CD4-positive, alpha-beta T cell treated with Interleukin-17A for 4 hours (primary cell): ENCODE data around the gene TSHB.

Source experiments
- DNase-seq: peaks from one replicate; pipeline ENCODE4 v3.0.0-alpha.2; 2020; ENCODE audit warnings: mixed read lengths

TSHB gene

DNA sequence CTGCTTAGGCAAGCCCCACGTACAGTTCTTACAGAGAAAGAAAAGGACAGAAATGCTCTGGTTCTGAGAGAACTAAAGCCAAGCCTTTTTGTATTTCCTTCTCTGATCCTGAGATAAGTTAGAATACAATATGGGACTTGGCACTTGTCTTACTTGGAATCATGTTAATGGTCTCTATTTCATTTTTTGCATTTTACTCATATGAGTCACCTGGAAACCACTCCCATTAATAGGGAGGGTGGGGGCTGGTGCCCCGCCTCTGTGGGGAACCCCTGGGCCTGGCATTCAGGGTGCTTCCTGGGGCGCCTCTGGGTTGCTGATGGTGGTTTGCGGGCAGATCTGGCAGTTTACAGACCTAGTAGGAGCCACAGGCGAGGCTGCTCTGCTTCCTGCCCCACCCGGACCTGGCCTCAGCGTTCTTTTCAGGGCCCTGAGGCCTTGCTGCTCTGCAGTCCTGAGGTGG, 32.9 kb downstream of the TSHB start:
- DNase-seq = peak; percentile 95

DNA sequence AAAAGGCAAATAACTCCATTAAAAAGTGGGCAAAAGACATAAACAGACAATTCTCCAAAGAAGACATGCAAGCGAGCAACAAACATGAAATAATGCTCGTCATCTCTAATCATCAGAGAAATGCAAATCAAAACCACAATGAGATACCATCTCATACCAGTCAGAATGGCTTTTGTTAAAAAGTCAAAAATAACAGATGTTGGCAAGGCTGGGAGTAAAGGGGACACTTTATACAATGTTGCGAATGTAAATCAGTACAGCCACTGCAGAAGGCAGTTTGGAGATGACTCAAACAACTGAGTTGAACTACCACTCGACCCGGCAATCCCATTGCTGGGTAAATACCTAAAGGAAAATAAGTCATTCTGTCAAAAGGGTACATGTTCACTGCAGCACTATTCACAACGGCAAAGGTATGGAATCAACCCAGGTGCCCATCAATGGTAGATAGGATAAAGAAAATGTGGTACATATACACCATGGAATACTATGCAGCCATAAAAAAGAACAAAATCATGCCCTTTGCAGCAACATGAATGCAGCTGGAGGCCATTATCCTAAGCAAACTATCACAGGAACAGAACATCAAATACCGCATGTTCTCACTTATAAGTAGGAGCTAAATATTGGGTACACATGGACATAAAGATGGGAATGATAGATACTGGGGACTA, 33.7 kb downstream of the TSHB start:
- peak; percentile 63 for DNase-seq

GRCh38 chr1:115064461-115064860, 34.8 kb downstream of the TSHB start:
- no peak for DNase-seq

DNA sequence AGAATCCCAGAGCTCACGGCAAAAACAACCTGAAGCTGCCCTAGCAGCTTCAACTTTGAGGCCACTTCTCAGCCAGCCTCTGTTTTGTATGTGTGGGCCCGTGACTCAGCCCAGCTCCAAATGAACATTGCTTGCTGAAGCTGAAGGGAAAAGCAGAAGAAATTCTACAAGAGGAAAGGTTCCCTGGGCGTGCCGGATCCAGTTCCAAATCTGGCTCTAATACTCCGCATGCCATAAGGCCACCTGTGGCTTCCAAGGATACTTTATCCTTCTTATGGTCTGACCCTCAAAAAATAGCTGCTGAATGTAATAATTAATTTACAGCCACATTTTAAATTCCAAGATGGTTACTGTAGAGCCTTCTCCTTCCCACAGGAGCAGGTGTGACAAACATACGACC, 35.4 kb downstream of the TSHB start:
- no peak for DNase-seq

- DNase-seq = no peak
Measured at GRCh38 chr1:115067161-115067859, 37.7 kb downstream of the TSHB start.

- DNase-seq = no peak
Measured at GRCh38 chr1:115068826-115069585, 39.4 kb downstream of the TSHB start.

GRCh38 chr1:115069659-115070308, 40.2 kb downstream of the TSHB start:
- DNase-seq = no peak

DNA sequence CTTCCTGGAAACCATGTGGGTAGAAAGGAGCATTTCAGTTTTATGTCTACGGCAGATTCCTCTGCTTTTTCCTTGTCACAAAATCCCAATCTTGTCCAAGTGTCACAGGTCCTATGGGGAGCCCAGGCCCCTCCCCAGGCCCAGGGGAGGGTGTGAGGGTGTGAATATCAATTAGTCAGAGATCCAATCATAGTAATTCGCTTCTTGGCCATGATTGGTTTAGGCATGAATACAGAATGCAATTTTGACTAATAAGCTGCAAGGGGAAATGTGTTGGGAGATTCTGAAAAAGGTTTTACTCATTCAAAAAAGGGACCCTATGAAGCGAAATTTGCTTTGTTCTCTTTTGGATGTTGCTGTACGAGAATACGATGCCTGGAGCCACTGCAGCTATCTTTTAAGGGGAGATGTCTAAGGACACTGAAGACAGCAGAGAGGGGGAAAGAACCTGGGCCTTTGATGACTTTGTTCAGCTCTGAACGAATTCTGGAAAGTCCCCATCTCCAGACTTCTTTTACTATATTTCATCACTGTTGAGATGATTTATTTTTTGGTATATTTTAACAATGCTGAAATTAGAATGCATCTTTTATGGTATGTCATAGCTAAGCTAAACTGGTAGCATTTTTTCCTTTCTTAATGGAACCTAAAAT, 41.5 kb downstream of the TSHB start:
- DNase-seq = no peak

DNA sequence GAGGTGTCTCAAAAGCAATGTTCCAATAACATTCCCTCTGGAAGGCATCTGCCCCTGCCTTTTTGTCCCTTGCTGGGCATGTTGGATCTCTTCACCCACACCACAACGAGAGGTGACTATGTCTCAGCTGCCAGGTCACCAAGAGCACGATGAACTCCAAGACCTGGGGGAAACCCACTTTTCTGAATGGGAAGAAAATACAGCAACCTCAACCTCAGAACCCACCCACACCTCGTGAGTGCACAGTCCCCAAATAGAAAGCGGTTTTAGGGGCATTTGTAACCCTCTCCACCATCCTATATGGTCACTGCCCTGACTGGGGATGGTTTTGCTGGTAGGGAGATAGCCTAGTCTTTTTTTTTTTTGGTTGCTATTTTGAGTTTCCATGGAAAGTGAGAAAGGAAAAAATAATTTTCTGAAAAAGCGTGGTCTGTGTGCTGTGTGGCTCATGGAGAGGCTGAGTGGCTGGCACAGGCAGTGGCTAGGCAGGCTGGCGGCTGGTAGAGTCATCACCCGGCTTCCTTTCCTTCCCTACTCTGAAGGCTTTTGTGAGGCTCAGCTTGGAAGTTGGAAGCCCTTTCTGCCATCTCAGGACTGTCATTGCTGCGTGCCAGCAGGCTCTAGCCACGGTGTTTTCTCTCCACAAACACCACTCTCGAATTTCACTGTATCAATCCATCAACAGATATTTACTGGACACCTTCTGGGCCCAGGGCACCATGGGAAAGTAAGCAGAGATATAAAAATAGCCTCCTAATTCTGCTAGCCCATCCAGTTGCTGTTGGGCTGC, 43.9 kb downstream of the TSHB start:
- DNase-seq = no peak

DNA sequence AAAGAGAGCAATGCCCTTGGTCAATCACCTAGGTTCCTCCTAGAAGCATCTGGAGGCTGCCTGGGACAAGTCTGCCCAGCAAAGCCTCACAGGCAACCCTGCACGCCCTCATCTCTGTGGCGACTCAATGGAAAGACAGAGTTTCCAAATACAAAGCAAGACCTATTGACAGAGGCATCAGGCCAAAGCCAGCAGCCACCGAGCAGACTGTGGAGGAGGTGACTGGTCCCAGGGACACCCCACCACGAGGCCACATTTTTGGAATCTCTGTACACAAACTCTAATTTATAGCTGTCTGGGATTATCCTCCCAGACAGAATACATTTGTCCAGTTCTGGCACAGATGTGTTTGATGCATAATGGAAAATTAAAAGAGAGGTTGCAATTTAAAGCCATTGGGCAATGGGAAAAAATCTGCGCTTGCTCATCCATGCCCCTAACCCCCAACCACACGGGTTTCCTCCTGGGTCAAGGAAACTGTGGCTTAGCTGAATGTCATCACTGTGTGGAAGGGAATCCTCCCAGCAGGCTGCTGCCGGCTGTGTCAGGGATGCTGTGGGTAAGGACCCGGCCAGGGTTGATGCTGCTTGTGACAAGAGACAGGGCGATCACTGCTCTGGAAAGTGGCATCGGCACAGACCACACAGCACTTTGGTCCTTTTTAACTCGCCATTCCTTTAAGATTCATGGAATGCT, 45.4 kb downstream of the TSHB start:
- no peak for DNase-seq

DNA sequence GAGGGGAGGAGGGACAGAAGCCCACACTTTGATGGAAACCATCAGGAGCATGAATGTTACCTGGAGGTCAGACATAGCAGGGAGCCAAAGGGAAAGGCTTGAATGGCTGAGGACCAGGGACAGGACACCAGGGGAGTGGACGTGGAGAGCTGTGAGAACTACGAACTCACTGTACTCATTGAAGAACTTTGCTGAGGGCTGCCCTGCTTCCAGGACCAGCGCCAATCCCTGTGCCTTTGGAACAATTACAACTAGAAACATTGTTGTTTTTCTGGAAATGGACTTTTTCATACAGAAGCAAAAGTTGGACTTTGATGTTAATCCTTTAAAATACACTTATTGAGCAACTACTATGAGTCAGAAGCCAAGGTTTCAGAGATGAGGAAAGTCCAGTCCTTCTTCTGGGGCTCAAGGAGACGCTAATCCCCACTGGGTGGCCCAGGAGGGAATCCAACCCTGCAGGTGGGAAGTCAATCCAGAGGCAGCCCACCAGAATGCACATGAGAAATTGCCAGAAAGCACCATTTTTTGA, 46.8 kb downstream of the TSHB start:
- DNase-seq = no peak

DNA sequence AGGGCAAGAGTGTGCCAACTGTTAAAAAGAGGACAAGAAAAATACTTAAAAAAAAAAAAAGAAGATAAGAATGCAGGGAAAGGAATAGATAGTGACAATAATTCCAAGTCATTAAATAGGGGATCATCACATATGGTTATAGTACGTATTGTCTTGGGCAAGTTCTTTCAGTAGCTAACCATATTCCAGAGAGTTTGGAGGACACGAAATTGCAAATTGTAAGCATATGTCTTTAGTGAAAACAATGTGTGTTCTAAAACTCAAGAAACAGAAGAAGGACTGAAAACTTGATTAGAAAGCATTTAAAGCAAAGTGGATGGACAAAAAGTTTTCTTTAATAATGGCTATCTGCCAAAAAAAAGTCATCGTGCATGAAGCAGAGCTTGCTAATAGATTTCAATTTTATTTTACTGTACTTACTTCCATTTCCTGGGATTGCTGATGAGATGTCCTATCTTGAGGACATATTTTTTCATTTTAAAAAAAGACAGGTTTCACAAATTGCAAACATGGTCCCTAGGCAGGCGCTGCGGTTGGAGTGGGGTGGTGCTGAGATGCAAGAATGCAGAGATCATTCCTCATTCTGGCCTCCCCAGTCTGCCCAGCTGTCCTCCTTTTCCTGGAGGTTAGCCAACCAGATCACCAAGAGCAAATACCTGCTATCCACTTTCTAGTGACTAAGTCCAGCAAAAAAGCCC, 47.8 kb downstream of the TSHB start:
- DNase-seq = no peak

GRCh38 chr1:115077984-115078330, 48.3 kb downstream of the TSHB start:
- no peak for DNase-seq

GRCh38 chr1:115078708-115079107, 49.1 kb downstream of the TSHB start:
- no peak for DNase-seq

- no peak for DNase-seq
Measured at GRCh38 chr1:115082949-115083348, 53.3 kb downstream of the TSHB start.
